HG03439 (cell line): Measurements from ENCODE around the gene DUSP14.

Source experiments
- ATAC-seq: cut with Tn5 transposase; IDR thresholded peaks from one replicate; pipeline ENCODE4 v1.9.1; 2021; ENCODE audit warnings: mild to moderate bottlenecking, moderate library complexity; ENCODE audit not compliant: unreplicated experiment

The DUSP14 gene

GRCh38 chr17:37512442-37513068 lies 22.9 kb downstream of the DUSP14 start:
- ATAC-seq, result no peak

GRCh38 chr17:37513711-37514110 lies 24.0 kb downstream of the DUSP14 start:
- no peak for ATAC-seq

- ATAC-seq, result no peak
These were observed 26.5 kb downstream of the DUSP14 start for GRCh38 chr17:37516127-37516571.

GRCh38 chr17:37517881-37518280 lies 28.2 kb downstream of the DUSP14 start:
- no peak for ATAC-seq

- no peak for ATAC-seq
These were observed 29.1 kb downstream of the DUSP14 start for GRCh38 chr17:37518826-37519225.

- no peak for ATAC-seq
These were observed 29.7 kb downstream of the DUSP14 start for GRCh38 chr17:37519251-37519985.

GRCh38 chr17:37520174-37520573 lies 30.5 kb downstream of the DUSP14 start:
- no peak for ATAC-seq

- ATAC-seq, result no peak
These were observed 32.1 kb downstream of the DUSP14 start for GRCh38 chr17:37521821-37522220.

GRCh38 chr17:37523715-37524219 lies 34.1 kb downstream of the DUSP14 start:
- no peak for ATAC-seq

- no peak for ATAC-seq
These were observed 37.7 kb downstream of the DUSP14 start for GRCh38 chr17:37527249-37527851.

- ATAC-seq, result no peak
These were observed 40.7 kb downstream of the DUSP14 start for GRCh38 chr17:37530420-37530819.

- ATAC-seq, result no peak
These were observed 43.1 kb downstream of the DUSP14 start for GRCh38 chr17:37532756-37533155.

GRCh38 chr17:37535906-37536305 lies 46.2 kb downstream of the DUSP14 start:
- ATAC-seq, result no peak

GRCh38 chr17:37538981-37539659 lies 49.4 kb downstream of the DUSP14 start:
- no peak for ATAC-seq

GRCh38 chr17:37541880-37542660 lies 52.4 kb downstream of the DUSP14 start:
- no peak for ATAC-seq

GRCh38 chr17:37543637-37544052 lies 54.0 kb downstream of the DUSP14 start:
- ATAC-seq, result no peak

- no peak for ATAC-seq
These were observed 55.8 kb downstream of the DUSP14 start for GRCh38 chr17:37545486-37545885.

- ATAC-seq, result no peak
These were observed 56.6 kb downstream of the DUSP14 start for GRCh38 chr17:37546302-37546701.

- ATAC-seq, result no peak
These were observed 58.3 kb downstream of the DUSP14 start for GRCh38 chr17:37547986-37548385.

GRCh38 chr17:37551788-37552187 lies 62.1 kb downstream of the DUSP14 start:
- no peak for ATAC-seq
